KBM-7 (cell line): ENCODE measurements around the gene INCENP.
"Not testable (repeated sequence)": the region's sequence is repeated elsewhere in the genome, so short reads cannot be mapped to it uniquely, and the experiment has no call there.

Experiments used
- DNase-seq: peaks from one replicate; pipeline ENCODE4 v3.0.0-alpha.2; 2015
- in situ Hi-C: fragments of 300-500 bp; cut with MboI; formaldehyde crosslinking; loops from 2 replicates; pipeline ENCODE4 v1.14.3; 2020; ENCODE audit warnings: low sequenced_read_pairs, low pct_unique_long_range_greater_than_20kb, mixed read lengths

The INCENP gene

DNA sequence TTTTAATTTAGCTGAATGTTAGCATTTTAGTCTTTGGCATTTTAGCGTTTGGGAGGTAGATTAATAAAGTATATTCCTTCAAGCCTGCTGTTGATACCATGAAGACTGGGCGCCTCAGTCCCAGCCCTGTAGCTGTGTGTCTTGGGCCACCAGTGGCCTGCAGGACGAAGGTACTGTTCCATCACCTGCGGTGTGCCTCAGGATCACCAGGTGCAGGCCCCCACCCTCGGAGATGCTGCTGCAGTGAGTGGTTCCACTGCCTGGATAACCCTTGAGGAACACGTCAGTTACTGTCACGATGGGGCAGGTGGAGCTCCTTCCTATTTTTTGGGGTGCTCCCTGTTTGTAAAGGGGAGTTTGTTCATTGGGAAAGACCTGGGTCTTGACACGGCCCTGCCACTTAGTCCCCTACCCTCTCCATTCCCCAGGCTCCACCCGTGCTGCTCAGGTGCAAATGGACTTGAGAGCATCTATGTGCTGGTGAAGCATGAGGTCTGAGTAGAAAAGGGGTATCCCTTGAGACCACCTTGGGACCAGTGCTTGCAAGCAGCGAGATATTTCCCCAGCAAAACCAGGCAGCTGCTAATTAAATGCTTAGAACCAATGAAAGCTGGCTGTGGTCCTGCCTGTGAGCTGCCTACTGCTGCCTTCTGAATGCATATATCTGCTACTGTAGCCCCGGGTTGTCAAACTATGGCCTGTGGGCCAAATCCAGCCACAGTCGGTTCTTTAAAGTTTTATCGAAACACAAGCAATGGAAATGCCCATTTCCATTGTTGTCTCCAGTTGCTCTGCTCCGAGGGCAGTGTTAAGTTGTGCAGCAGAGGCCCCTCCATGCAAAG, 28.7 kb downstream of the INCENP start:
- in situ Hi-C loops = no loop called here

GRCh38 chr11:62153087-62153395, 29.2 kb downstream of the INCENP start:
- in situ Hi-C loops = no loop called here

More for the DNA sequence above, 28.7 kb downstream of the INCENP start:
- DNase-seq = no peak

DNA sequence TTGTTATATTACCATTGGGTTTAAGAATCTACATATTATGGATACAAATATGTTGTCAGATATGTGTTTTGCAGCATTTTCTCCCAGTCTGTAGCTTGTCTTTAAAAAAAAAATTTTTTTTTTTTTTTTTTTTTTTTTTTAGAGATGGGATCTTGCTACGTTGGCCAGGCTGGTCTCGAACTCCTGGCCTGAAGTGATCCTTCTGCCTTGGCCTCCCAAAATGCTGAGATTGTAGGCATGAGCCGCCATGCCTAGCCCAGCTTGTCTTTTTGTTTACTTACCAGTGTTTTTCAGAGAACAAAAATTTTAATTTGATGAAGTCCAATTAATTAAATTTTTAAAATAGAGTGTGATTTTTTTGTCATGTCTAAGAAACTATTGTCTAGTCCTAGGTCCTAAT, 29.8 kb downstream of the INCENP start:
- DNase-seq = no peak

More at GRCh38 chr11:62153087-62153395, 29.2 kb downstream of the INCENP start:
- DNase-seq = no peak

GRCh38 chr11:62157603-62158002, 33.8 kb downstream of the INCENP start:
- in situ Hi-C loops = no loop called here
- no peak for DNase-seq

More for the DNA sequence above, 29.8 kb downstream of the INCENP start:
- in situ Hi-C loops = no loop called here

- DNase-seq = no peak
- in situ Hi-C loops = no loop called here
These were observed 42.6 kb downstream of the INCENP start for GRCh38 chr11:62166371-62166770.

DNA sequence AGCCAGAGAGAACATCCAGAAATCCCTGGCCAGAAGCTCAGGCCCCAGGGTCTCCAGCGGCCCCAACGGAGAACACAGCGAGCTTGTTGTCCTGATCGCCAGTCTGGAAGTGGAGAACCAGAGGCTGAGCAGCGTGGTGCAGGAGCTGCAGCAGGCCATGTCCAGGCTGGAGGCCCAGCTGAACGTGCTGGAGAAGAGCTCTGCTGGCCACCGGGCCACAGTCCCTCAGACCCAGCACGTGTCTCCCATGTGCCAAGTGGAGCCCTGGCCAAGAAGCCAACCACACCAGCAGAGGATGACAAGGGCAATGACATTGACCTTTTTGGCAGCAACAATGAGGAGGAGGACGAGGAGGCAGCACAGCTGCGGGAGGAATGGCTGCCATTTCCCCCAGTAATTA, 45.6 kb downstream of the INCENP start:
- in situ Hi-C loops = no loop called here
- no peak for DNase-seq

GRCh38 chr11:62169935-62170334, 46.1 kb downstream of the INCENP start:
- in situ Hi-C loops = no loop called here
- no peak for DNase-seq

DNA sequence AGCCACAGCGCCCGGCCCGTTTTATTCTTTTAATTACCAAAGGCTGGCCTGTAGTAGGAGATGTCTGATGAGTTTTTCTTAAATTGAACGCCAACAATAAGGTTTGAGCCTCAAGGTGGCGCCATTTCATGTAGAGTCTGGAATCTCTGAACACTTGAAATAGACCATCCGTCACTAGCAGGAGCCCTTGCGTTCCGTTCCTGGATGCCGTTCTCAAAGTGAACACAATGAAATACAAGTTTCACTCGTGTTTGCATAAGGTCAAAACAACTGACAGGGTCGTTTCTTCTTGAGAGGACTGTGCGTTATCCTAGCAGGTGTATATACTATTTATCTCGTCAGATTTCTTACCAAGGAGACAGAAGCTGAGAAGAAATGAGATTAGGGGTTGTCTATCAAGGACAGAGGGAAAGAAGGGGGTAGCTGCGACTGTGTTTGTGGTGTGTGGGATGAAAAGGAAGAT, 47.5 kb downstream of the INCENP start:
- DNase-seq = peak; percentile 88
- in situ Hi-C loops = no loop called here

DNA sequence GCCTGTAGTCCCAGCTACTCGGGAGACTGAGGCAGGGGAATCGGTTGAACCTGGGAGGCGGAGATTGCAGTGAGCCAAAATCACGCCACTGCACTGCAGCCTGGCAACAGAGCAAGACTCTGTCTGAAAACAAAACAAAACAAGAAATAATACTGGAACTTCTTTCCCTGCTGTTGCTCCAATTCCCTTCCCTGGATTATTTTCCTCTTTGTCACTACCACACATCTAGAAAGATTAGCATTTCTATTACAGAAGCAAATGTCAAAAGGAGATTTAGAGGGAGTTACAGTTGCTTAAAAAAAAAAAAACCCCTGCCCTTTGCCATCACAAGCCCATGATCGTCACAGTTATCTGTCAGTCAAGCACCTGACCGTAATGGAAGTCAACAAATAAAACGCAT, 48.5 kb downstream of the INCENP start:
- DNase-seq = no peak
- in situ Hi-C loops = no loop called here

DNA sequence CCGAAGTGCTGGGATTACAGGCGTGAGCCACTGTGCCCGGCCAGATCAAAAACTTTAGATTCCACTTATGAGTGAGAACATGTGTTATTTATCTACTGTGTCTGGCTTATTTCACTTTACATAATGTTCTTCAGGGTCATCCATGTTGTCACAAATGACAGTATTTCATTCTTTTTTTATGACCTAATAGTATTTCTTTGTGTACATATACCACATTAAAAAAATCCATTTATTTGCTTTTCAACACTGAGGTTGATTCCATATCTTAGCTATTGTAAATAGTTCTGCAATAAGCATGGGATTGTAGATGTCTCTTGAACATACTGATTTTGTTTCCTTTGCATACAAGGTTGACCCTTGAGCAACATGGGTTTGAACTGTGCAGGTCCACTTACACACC, 53.0 kb downstream of the INCENP start:
- DNase-seq = no peak
- in situ Hi-C loops = no loop called here

DNA sequence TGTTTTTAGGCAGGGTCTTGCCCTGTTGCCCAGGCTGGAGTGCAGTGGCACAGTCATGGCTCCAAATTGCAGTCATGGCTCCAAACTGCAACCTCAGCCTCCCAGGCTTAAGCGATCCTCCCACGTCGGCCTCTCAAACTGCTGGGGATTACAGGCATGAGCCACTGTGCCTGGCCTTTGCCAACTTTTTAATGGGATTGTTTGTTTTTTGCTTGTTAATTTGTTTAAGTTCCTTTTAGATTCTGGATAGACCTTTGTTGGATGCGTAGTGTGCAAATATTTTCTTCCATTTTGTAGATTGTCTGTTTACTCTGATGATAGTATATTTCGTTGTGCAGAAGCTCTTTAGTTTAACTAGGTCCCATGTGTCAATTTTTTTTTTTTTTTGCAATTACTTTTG, 56.2 kb downstream of the INCENP start:
- no peak for DNase-seq
- in situ Hi-C loops = no loop called here

- DNase-seq = no peak
- in situ Hi-C loops = no loop called here
These were observed 57.3 kb downstream of the INCENP start for GRCh38 chr11:62181097-62181496.

DNA sequence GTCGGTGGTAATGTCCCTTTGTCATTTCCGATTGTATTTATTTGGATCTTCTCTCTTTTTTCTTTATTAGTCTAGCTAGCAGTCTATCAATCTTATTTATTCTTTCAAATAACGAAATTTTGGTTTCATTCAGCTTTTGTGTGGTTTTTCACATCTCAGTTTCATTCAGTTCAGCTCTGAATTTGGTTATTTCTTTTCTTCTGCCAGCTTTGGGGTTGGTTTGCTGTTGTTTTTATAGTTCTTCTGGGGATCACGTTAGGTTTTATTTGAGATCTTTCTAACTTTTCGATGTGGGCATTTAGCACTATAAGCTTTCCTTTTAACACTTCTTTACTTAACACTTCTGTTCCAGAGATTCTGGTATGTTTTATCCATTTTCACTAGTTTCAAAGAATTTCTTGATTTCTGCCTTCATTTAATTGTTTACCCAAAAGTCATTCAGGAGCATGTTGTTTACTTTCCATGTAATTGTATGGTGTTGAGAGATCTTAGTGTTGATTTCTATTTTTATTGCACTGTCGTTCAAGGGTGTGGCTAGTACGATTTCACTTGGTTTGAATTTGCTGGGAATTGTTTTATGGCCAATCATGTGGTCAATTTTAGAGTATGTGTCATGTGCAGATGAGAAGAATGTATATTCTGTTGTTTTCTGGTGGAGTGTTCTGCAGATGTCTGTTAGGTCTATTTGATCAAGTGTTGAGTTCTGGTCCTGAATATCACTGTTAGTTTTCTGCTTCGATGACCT, 58.5 kb downstream of the INCENP start:
- in situ Hi-C loops = no loop called here
- DNase-seq = no peak

GRCh38 chr11:62186195-62186594, 62.4 kb downstream of the INCENP start:
- DNase-seq = no peak
- in situ Hi-C loops = no loop called here

GRCh38 chr11:62190011-62190410, 66.2 kb downstream of the INCENP start, which contains the start of gene SCGB1D1:
Gene SCGB1D1, plus strand, starts transcription at chr11:62190216. Its CDS starts 69 bp downstream, at chr11:62190285.
- DNase-seq = no peak
- in situ Hi-C loops = no loop called here

- DNase-seq = no peak
- in situ Hi-C loops = no loop called here
These were observed 70.1 kb downstream of the INCENP start for GRCh38 chr11:62193952-62194351.

GRCh38 chr11:62195010-62195409, 71.2 kb downstream of the INCENP start:
- DNase-seq, in situ Hi-C loops: not testable (repeated sequence)

- in situ Hi-C loops = no loop called here
- DNase-seq = peak; percentile 8
These were observed 72.1 kb downstream of the INCENP start for GRCh38 chr11:62195945-62196344.

GRCh38 chr11:62197400-62197799, 73.6 kb downstream of the INCENP start:
- DNase-seq, in situ Hi-C loops: not testable (repeated sequence)

GRCh38 chr11:62201376-62201775, 77.6 kb downstream of the INCENP start:
- no peak for DNase-seq
- in situ Hi-C loops = no loop called here
